ENCODE results near the gene CELF4.

DNA sequence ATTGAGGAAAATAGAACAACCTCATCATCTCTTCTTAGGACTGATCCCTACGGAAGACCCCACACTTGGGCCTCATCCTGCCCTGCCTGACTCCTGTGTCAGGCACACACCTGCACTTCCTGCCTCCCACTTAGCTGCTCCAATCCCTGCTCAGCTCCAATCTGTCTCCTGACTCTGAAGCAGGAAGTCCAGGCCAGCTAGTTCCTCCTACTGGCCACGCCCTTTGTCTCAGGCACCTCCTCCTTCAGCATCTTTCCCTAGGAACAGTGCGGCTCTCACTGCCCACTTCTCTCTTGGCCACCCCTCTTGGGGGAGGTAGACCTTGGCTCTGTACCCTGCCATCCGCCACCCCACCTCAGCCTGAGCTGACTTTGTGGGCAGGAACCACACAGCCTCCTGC lies 135.8 kb downstream of the CELF4 start:
- TF ChIP-seq POLR2AphosphoS5 (IDR thresholded peaks at IDR 0.05; ENCODE audit: low read depth, low read length) (no peak), POLR2A (IDR thresholded peaks at IDR 0.05; ENCODE audit: low read depth, low read length) (no peak), TAF1 (IDR thresholded peaks at IDR 0.05; ENCODE audit: borderline replicate concordance, low read depth, low read length) (no peak)

All from GM12892 (cell line).